Measurements from ENCODE around the gene NAPEPLD.
"Not testable (repeated sequence)": the region's sequence is repeated elsewhere in the genome, so short reads cannot be mapped to it uniquely, and the experiment has no call there.

DNA sequence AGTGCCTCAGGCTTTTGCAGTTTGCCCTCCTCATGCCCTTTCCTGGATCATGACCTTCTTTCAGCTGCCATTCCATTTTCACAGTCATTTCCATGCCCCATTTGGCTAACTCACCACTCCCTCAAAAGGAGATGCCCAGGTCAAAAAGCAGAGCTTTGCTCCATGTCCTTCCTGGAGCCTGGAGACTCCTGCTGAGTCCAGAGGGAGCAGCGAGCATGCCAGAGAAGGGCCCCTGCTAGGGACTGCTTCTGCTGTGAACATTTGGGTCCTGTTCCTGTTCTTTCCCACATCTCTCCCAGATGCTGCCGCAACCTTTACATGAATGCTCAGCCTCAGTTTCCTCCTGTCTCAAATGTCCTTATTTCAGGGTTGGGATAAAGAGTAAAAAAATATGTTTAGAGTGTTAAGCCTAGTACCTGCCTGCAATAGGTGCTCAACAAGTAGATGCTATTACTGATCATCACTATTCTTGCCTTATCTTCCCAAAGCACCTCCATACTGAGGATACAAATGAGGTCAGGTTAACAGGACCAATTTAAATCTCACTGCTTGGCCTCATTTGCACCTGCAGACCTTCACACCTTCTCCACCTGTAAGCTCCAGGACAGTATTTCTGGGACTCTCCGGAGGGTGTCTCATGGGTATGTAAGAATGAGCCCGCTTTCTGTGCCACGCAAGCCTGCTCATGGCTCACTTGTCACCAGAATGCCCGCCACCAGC lies 23.0 kb upstream of the NAPEPLD start:
- not testable (repeated sequence) for TF ChIP-seq CTCF (conservative IDR thresholded peaks at IDR 0.05; ENCODE audit: low read depth in 2 of 2); EZH2 (IDR thresholded peaks at IDR 0.05; ENCODE audit: low read depth, unreplicated experiment); ETS1 (IDR thresholded peaks at IDR 0.05); POLR2AphosphoS5 (IDR thresholded peaks at IDR 0.05; ENCODE audit: low read depth); ZNF331 (CRISPR knock-in tag; IDR thresholded peaks at IDR 0.05; ENCODE audit: low read depth); REST (IDR thresholded peaks at IDR 0.05; ENCODE audit: unreplicated experiment); EZH2phosphoT487 (IDR thresholded peaks at IDR 0.05; ENCODE audit: unreplicated experiment); CREB1 (CRISPR knock-in tag; IDR thresholded peaks at IDR 0.05; ENCODE audit: low read depth); JUNB (IDR thresholded peaks at IDR 0.05; ENCODE audit: unreplicated experiment)
- TF ChIP-seq, protein P1, sequence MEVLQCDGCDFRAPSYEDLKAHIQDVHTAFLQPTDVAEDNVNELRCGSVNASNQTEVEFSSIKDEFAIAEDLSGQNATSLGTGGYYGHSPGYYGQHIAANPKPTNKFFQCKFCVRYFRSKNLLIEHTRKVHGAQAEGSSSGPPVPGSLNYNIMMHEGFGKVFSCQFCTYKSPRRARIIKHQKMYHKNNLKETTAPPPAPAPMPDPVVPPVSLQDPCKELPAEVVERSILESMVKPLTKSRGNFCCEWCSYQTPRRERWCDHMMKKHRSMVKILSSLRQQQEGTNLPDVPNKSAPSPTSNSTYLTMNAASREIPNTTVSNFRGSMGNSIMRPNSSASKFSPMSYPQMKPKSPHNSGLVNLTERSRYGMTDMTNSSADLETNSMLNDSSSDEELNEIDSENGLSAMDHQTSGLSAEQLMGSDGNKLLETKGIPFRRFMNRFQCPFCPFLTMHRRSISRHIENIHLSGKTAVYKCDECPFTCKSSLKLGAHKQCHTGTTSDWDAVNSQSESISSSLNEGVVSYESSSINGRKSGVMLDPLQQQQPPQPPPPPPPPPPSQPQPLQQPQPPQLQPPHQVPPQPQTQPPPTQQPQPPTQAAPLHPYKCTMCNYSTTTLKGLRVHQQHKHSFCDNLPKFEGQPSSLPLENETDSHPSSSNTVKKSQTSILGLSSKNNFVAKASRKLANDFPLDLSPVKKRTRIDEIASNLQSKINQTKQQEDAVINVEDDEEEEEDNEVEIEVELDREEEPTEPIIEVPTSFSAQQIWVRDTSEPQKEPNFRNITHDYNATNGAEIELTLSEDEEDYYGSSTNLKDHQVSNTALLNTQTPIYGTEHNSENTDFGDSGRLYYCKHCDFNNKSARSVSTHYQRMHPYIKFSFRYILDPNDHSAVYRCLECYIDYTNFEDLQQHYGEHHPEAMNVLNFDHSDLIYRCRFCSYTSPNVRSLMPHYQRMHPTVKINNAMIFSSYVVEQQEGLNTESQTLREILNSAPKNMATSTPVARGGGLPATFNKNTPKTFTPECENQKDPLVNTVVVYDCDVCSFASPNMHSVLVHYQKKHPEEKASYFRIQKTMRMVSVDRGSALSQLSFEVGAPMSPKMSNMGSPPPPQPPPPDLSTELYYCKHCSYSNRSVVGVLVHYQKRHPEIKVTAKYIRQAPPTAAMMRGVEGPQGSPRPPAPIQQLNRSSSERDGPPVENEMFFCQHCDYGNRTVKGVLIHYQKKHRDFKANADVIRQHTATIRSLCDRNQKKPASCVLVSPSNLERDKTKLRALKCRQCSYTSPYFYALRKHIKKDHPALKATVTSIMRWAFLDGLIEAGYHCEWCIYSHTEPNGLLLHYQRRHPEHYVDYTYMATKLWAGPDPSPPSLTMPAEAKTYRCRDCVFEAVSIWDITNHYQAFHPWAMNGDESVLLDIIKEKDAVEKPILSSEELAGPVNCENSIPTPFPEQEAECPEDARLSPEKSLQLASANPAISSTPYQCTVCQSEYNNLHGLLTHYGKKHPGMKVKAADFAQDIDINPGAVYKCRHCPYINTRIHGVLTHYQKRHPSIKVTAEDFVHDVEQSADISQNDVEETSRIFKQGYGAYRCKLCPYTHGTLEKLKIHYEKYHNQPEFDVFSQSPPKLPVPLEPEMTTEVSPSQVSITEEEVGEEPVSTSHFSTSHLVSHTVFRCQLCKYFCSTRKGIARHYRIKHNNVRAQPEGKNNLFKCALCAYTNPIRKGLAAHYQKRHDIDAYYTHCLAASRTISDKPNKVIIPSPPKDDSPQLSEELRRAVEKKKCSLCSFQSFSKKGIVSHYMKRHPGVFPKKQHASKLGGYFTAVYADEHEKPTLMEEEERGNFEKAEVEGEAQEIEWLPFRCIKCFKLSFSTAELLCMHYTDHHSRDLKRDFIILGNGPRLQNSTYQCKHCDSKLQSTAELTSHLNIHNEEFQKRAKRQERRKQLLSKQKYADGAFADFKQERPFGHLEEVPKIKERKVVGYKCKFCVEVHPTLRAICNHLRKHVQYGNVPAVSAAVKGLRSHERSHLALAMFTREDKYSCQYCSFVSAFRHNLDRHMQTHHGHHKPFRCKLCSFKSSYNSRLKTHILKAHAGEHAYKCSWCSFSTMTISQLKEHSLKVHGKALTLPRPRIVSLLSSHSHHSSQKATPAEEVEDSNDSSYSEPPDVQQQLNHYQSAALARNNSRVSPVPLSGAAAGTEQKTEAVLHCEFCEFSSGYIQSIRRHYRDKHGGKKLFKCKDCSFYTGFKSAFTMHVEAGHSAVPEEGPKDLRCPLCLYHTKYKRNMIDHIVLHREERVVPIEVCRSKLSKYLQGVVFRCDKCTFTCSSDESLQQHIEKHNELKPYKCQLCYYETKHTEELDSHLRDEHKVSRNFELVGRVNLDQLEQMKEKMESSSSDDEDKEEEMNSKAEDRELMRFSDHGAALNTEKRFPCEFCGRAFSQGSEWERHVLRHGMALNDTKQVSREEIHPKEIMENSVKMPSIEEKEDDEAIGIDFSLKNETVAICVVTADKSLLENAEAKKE (CRISPR knock-in tag; IDR thresholded peaks at IDR 0.05): not testable (repeated sequence)

Measured in GM23338 (cell line).